OCI-LY1 (cell line): ENCODE data around the gene LPCAT1.

Source experiments
- EZH2 ChIP-seq: fragments of 200-600 bp; sonication (generic), shearing (Covaris generic); IDR thresholded peaks from 2 replicates; pipeline ENCODE4 v1.8.0; 2017; ENCODE audit warnings: borderline replicate concordance, mixed run types, mild to moderate bottlenecking, antibody characterized with exemption, low read length, moderate library complexity, mixed read lengths
- TF ChIP-seq, protein P1 (sequence below): fragments of 200-600 bp; sonication (generic), shearing (Covaris generic); IDR thresholded peaks from 2 replicates; pipeline ENCODE4 v1.5.1; 2017; ENCODE audit warnings: mild to moderate bottlenecking, antibody characterized with exemption, low read length, moderate library complexity, mixed read lengths

DNA sequence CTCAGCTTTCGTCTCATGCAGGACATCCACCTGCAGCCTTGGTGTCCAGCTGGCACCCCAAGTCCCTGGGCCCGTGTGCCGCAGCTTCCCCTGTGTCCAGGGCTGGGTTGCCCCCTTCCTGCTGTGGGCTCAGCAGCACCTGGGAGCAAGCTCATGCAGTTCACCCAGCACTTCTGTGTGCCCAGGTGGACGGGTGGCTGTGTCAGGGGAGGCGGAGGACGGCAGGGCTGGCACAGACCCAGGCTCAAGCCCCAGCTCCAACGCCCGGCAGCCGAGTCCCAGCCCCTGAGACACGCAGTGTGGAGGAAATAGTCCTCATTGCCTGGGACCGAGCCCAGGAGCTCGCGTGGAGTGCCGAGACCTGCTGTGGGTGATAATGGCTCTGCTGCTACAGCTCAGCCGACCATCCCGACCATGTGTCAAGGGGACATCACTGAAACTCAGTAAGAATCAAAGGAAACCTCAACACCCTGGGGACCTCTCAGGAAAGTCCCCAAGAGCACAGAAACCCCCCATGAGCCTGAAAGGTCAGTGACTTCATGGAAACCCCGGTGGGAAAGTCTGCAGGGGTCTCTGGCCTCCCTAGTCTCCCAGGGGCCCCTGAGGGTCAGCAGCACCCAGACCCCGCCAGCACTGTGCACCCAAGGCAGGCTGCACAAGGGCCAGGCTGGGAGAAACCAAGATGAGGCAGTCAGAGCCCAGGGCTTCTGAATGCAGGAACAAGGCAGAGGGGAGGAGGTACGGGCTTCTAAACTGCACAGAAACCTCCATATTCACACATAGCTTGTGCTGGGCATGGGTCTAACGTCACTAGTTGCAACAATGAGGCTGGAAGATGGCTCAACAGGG, 38.8 kb downstream of the LPCAT1 start:
- TF ChIP-seq, protein P1, sequence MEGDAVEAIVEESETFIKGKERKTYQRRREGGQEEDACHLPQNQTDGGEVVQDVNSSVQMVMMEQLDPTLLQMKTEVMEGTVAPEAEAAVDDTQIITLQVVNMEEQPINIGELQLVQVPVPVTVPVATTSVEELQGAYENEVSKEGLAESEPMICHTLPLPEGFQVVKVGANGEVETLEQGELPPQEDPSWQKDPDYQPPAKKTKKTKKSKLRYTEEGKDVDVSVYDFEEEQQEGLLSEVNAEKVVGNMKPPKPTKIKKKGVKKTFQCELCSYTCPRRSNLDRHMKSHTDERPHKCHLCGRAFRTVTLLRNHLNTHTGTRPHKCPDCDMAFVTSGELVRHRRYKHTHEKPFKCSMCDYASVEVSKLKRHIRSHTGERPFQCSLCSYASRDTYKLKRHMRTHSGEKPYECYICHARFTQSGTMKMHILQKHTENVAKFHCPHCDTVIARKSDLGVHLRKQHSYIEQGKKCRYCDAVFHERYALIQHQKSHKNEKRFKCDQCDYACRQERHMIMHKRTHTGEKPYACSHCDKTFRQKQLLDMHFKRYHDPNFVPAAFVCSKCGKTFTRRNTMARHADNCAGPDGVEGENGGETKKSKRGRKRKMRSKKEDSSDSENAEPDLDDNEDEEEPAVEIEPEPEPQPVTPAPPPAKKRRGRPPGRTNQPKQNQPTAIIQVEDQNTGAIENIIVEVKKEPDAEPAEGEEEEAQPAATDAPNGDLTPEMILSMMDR, result no peak
- no peak for TF ChIP-seq EZH2
